Osteocyte (in vitro differentiated cells): ENCODE data around the gene ZBTB25. TPM values are rescaled to one million over a fixed set of nuclear protein-coding genes. Genes with fewer than 3 reads are reported as not detected.
A peak's percentile ranks its signal among the peaks of the same experiment; 100 is the strongest.

ENCODE experiments used
- DNase-seq: peaks from one replicate; pipeline ENCODE4 v3.0.0; 2021; ENCODE audit warnings: mixed read lengths; ENCODE audit not compliant: unreplicated experiment; ENCODE audit errors: extremely low spot score
- H3K27ac Mint-ChIP-seq: one replicate; pipeline ENCODE4 v1.8.0; 2021; ENCODE audit warnings: mild to moderate bottlenecking, mixed read lengths; ENCODE audit not compliant: unreplicated experiment
- H3K27me3 Mint-ChIP-seq: one replicate; pipeline ENCODE4 v1.8.0; 2021; ENCODE audit warnings: mixed read lengths; ENCODE audit not compliant: unreplicated experiment
- H3K36me3 Mint-ChIP-seq: one replicate; pipeline ENCODE4 v1.8.0; 2021; ENCODE audit warnings: mixed read lengths; ENCODE audit not compliant: unreplicated experiment
- H3K4me1 Mint-ChIP-seq: one replicate; pipeline ENCODE4 v1.8.0; 2021; ENCODE audit warnings: mixed read lengths; ENCODE audit not compliant: unreplicated experiment
- H3K4me3 Mint-ChIP-seq: one replicate; pipeline ENCODE4 v1.8.0; 2021; ENCODE audit warnings: mild to moderate bottlenecking, moderate library complexity, mixed read lengths; ENCODE audit not compliant: unreplicated experiment
- H3K9me3 Mint-ChIP-seq: one replicate; pipeline ENCODE4 v1.8.0; 2021; ENCODE audit warnings: mixed read lengths; ENCODE audit not compliant: unreplicated experiment
- total RNA-seq: library from RNA; stranded (reverse); gene quantifications from 2 replicates; pipeline ENCODE4 v1.2.1, GENCODE V29; 2021
- TF ChIP-seq, protein P1 (sequence below): fragments of 200-600 bp; sonication (generic); IDR thresholded peaks from 2 replicates; pipeline ENCODE4 v1.5.0; 2021; ENCODE audit warnings: antibody characterized with exemption, mild to moderate bottlenecking, moderate library complexity

Gene ZBTB25
- total RNA-seq, 1 donor from 2014 or later = 10.9 TPM

DNA sequence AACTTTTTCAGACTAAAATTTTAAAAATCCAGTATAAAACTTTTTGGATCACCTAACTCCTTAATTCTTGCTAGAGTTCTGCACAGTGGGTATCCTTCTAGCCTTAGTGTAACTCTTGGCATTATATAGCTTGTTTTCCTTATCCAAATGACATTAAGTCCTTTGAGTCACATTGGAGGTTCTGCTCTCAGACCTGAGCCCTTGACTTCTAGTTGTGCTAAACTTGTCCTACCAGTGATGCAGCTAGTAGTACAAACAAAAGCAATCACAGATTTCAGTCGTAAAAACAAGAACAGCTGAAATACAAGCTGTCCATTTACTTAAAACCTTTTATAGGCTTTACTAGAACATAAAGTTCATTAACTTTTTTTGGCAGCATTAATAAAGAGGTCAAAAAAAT is 11.4 kb upstream of the ZBTB25 start:
- Mint-ChIP-seq H3K36me3 (no peaks in the 10 kb centered on the region), H3K9me3 (no peaks in the 10 kb centered on the region), H3K4me1 (peaks cover 46% of the 10 kb centered on the region), H3K27me3 (no peaks in the 10 kb centered on the region), H3K4me3 (no peak overlapping the region), H3K27ac (no peak overlapping the region)
- no peak for DNase-seq
- TF ChIP-seq, protein P1, sequence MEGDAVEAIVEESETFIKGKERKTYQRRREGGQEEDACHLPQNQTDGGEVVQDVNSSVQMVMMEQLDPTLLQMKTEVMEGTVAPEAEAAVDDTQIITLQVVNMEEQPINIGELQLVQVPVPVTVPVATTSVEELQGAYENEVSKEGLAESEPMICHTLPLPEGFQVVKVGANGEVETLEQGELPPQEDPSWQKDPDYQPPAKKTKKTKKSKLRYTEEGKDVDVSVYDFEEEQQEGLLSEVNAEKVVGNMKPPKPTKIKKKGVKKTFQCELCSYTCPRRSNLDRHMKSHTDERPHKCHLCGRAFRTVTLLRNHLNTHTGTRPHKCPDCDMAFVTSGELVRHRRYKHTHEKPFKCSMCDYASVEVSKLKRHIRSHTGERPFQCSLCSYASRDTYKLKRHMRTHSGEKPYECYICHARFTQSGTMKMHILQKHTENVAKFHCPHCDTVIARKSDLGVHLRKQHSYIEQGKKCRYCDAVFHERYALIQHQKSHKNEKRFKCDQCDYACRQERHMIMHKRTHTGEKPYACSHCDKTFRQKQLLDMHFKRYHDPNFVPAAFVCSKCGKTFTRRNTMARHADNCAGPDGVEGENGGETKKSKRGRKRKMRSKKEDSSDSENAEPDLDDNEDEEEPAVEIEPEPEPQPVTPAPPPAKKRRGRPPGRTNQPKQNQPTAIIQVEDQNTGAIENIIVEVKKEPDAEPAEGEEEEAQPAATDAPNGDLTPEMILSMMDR = no peak

- TF ChIP-seq, protein P1 = no peak
- Mint-ChIP-seq H3K36me3 (peaks cover 2% of the 10 kb centered on the region), H3K9me3 (no peaks in the 10 kb centered on the region), H3K27ac (no peak overlapping the region), H3K4me3 (no peak overlapping the region), H3K27me3 (no peaks in the 10 kb centered on the region), H3K4me1 (peaks cover 61% of the 10 kb centered on the region)
- DNase-seq = no peak
These were observed 9.6 kb upstream of the ZBTB25 start for GRCh38 chr14:64513271-64513670.

DNA sequence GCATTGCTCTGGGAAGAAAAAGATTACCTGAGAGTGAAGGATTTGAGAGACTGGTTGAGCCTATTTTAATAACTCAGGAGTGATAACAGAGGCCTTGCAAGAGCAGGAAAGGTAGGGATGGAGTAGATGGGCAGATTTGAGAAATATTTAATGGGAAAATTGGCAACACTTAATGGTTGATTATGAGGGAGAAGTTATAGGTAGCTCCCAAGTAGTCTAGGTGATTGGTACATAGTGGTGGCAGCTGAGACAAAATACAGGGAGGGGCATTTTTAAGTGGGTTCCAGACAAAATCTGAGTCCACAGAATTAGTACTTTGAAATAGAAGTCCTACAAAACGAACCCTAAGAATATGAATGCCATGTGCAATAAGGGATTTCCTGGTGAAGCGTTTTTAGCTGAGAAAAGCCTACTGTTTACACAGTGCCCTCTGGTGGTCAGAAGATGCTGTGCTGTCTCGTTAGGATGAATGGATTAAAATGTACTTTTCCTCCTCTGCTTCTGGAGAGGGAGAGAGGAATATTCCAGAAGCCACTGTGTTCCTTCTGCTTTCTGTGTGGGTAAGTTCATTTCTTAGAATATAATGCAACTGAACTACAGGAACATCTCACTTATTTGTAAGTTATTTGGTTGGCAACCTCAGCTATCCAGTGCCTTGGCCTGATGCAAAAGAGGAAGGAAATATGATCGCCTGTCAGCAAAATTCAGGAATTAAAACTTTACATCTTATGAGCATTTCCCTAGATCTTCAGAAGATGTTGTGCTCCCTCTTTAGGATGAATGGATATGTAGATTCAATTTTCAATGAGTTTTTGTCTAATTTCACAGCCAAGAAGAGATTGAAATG is 7.4 kb upstream of the ZBTB25 start:
- peaks cover 75% of the 10 kb centered on the region for H3K4me1 Mint-ChIP-seq
- DNase-seq = no peak
- H3K9me3 Mint-ChIP-seq = no peaks in the 10 kb centered on the region
- TF ChIP-seq, protein P1 = peak; percentile 90
- H3K27me3 Mint-ChIP-seq = no peaks in the 10 kb centered on the region
- H3K36me3 Mint-ChIP-seq = peaks cover 2% of the 10 kb centered on the region
- H3K27ac Mint-ChIP-seq = peak overlapping the region; percentile 66
- no peak overlapping the region for H3K4me3 Mint-ChIP-seq

DNA sequence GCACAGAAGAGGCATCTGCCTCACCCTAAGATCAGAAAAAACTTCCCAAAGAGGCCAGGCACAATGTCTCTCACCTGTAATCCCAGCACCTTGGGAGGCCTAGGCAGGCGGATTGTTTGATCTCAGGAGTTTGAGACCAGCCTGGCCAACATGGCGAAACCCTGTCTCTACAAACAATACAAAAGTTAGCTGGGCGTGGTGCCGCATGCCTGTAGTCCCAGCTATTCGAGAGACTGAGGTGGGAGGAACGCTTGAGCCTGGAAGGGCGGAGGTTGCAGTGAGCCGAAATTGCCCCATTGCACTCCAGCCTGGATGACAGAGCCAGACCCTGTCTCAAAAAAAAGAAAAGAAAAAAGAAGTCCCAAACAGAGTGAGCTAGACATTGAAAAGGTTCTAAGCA is 5.4 kb upstream of the ZBTB25 start:
- Mint-ChIP-seq H3K27me3 (no peaks in the 10 kb centered on the region), H3K36me3 (peaks cover 2% of the 10 kb centered on the region), H3K27ac (peak overlapping the region; percentile 75), H3K4me1 (peaks cover 72% of the 10 kb centered on the region), H3K4me3 (no peak overlapping the region), H3K9me3 (no peaks in the 10 kb centered on the region)
- DNase-seq = no peak
- TF ChIP-seq, protein P1 = no peak

DNA sequence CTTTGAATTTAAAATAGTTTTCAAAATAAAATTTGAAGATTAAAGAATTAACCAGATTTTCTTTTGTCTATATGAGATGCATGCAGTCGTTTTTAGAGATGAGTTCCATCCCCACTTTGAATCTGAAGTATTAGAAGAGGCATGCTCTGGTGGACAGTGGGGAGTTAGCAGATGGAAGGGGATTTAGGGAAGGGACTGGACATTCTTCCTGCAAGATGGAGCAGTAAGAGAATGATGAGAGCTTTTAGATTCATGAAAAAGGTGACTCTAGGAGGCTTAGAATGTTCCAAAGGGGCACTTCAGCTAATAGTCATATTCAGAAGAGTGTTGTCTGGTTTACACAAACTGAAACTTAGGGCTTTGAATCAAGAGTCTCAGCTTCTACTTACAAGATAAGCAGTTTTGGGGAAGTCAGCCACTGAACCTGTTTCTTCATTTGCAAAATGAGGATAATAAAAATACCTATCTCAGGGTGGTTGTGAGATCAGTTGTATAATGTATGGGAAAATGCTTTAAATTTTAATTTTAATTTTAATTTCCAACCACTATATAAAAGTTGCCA is 4.7 kb upstream of the ZBTB25 start:
- TF ChIP-seq, protein P1 = no peak
- Mint-ChIP-seq H3K27me3 (no peaks in the 10 kb centered on the region), H3K27ac (no peak overlapping the region), H3K9me3 (no peaks in the 10 kb centered on the region), H3K4me1 (peaks cover 68% of the 10 kb centered on the region), H3K36me3 (peaks cover 2% of the 10 kb centered on the region), H3K4me3 (peak overlapping the region; percentile 87)
- DNase-seq = no peak
